KMS-11 (cell line): ENCODE measurements around the gene LIAS.

ENCODE experiments used
- H2AFZ ChIP-seq: fragments of 200-600 bp; sonication (generic); 2 replicates; pipeline ENCODE4 v1.6.1; 2016; ENCODE audit warnings: antibody characterized with exemption, mixed run types, low read depth
- H3K27ac ChIP-seq: fragments of 200-600 bp; sonication (generic); 2 replicates; pipeline ENCODE4 v1.6.1; 2016; ENCODE audit warnings: mild to moderate bottlenecking, mixed run types
- H3K27me3 ChIP-seq: fragments of 200-600 bp; sonication (generic); 2 replicates; pipeline ENCODE4 v1.6.1; 2017; ENCODE audit warnings: mild to moderate bottlenecking, low read depth, mixed run types, moderate library complexity; ENCODE audit not compliant: insufficient read depth
- H3K36me3 ChIP-seq: fragments of 200-600 bp; sonication (generic); 2 replicates; pipeline ENCODE4 v1.6.1; 2017; ENCODE audit warnings: mild to moderate bottlenecking, mixed run types; ENCODE audit not compliant: insufficient read depth
- H3K4me1 ChIP-seq: fragments of 200-600 bp; sonication (generic); 2 replicates; pipeline ENCODE4 v1.6.1; 2016; ENCODE audit warnings: mild to moderate bottlenecking, low read depth, mixed run types; ENCODE audit not compliant: poor library complexity, severe bottlenecking
- H3K4me2 ChIP-seq: fragments of 200-600 bp; sonication (generic); 2 replicates; pipeline ENCODE4 v1.7.0; 2016; ENCODE audit warnings: mild to moderate bottlenecking, mixed run types
- H3K4me3 ChIP-seq: fragments of 200-600 bp; sonication (generic); IDR thresholded peaks from 2 replicates; pipeline ENCODE4 v1.6.1; 2017; ENCODE audit warnings: low read depth, low read length, mixed read lengths; ENCODE audit not compliant: insufficient read depth
- H3K79me2 ChIP-seq: fragments of 200-600 bp; sonication (generic); 2 replicates; pipeline ENCODE4 v1.6.1; 2016; ENCODE audit warnings: low read depth, mixed run types; ENCODE audit not compliant: insufficient read depth
- H3K9ac ChIP-seq: fragments of 200-600 bp; sonication (generic); 2 replicates; pipeline ENCODE4 v1.6.1; 2016; ENCODE audit warnings: mild to moderate bottlenecking, mixed run types
- H4K20me1 ChIP-seq: fragments of 200-600 bp; sonication (generic); 2 replicates; pipeline ENCODE4 v1.6.1; 2016; ENCODE audit warnings: mild to moderate bottlenecking, mixed run types; ENCODE audit not compliant: insufficient read depth
- TF ChIP-seq, protein P1 (sequence below): fragments of 200-600 bp; sonication (generic); conservative IDR thresholded peaks from 2 replicates; pipeline ENCODE4 v1.6.1; 2017; ENCODE audit warnings: low read depth, mild to moderate bottlenecking, antibody characterized with exemption, low read length, moderate library complexity, mixed read lengths

Gene LIAS

DNA sequence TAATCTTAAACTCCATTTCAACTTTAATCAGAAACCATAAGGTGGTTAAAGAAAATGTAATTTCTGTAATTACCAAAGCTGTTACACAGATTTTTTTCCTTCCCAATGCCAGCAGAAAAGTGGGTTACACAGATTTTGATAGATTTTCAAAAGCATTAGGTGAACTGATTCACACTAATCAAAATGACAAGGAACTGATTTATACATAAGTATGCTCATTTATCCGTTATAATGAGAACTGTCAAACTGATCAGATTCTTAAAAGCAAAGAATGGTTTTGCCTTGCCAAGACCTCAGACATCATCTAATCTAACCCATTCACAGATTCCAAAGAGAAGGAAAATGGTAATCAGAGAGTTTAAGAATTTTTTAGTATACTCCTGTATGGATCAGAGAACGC, 63.2 kb downstream of the LIAS start:
- H3K4me1 ChIP-seq, result peaks cover 4% of the 10 kb centered on the region
- H3K9ac ChIP-seq, result no peak overlapping the region
- no peaks in the 10 kb centered on the region for H3K36me3 ChIP-seq
- TF ChIP-seq, protein P1, sequence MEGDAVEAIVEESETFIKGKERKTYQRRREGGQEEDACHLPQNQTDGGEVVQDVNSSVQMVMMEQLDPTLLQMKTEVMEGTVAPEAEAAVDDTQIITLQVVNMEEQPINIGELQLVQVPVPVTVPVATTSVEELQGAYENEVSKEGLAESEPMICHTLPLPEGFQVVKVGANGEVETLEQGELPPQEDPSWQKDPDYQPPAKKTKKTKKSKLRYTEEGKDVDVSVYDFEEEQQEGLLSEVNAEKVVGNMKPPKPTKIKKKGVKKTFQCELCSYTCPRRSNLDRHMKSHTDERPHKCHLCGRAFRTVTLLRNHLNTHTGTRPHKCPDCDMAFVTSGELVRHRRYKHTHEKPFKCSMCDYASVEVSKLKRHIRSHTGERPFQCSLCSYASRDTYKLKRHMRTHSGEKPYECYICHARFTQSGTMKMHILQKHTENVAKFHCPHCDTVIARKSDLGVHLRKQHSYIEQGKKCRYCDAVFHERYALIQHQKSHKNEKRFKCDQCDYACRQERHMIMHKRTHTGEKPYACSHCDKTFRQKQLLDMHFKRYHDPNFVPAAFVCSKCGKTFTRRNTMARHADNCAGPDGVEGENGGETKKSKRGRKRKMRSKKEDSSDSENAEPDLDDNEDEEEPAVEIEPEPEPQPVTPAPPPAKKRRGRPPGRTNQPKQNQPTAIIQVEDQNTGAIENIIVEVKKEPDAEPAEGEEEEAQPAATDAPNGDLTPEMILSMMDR, result no peak
- H3K27ac ChIP-seq, result no peak overlapping the region
- H3K4me2 ChIP-seq, result no peak overlapping the region
- H3K79me2 ChIP-seq, result 0 out of 2 replicates have a peak, but pooled peaks cover 5% of the 10 kb centered on the region
- no peaks in the 10 kb centered on the region for H3K27me3 ChIP-seq
- H2AFZ ChIP-seq, result no peak overlapping the region
- no peak overlapping the region for H3K4me3 ChIP-seq
- no peaks in the 10 kb centered on the region for H4K20me1 ChIP-seq

DNA sequence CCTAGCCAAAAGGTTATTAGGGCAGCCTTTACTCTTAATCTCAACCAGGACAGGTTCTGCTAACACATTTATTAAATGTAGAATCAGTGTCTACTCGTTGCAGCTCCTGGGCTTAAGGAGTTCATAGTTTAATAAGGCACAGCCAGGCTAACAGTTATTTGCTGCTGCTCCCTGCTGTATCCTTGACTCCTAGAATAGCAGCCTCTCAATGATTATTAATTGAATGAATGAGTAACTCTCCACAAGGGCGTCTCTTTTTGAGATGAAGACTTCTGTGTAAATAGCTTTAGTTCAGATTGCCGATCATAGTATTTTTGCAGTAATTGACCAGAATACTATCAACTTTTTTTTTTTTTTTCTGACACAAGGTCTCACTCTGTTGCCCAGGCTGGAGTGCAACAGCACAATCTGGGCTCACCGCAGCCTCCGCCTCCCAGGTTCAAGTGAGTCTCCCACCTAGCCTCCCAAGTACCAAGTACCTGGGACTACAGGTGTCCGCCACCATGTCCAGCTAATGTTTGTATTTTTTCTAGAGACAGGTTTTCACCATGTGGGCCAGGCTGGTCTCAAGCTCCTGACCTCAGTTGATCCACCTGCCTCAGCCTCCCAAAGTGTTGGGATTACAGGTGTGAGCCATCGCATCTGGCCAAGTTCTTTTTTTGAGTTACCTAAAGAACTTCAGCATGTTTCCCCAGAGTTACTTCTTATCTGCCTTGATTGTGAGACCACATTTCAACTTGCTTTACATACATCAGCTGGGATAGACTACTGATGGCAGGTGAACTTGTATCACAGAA, 65.5 kb downstream of the LIAS start:
- Histone ChIP-seq H4K20me1 (no peaks in the 10 kb centered on the region), H3K4me3 (no peak overlapping the region), H2AFZ (no peak overlapping the region), H3K27ac (no peak overlapping the region), H3K9ac (no peak overlapping the region), H3K36me3 (no peaks in the 10 kb centered on the region), H3K79me2 (0 out of 2 replicates have a peak, but pooled peaks cover 5% of the 10 kb centered on the region), H3K4me2 (no peak overlapping the region), H3K4me1 (peaks cover 4% of the 10 kb centered on the region), H3K27me3 (no peaks in the 10 kb centered on the region)
- TF ChIP-seq, protein P1, result no peak

DNA sequence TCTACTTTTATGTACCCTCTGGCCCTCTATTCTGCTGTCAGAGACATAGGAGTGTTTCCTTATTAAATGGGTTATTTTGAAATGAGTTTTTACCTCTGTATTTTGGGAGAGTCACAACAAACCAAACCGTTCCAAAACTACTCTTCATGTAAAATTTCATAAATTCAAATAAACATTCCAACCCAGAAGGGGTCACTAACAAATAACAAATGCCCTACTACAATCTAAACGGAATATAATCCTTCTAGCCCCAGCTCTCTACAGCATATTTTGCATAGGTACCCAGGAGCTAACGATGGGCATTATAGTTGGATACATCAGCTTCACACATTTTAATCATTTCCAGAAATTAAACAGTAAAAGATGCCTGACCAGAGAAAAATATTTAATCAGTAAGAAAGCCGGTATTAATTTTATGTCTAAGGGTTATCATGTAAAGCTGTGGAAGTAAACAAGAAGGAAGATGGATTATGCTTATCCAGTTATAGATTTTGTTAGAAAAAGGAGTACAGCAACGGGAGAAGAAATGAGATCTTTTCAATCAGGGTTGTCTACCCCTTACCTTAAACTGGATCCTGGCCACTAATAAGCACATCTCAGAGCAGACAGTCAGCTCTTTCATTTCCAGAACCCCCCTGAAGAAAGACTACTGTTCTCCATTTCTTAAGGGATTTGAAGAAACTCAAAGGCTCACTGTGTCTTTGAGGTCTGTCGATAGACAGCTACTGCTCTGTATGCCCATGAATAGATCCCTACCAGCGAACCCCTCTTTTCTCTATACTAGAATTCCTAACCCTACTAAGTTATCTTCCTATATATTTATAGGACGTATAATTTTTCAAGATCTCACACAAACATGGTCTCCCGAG, 67.2 kb downstream of the LIAS start:
- no peak overlapping the region for H3K4me3 ChIP-seq
- H3K9ac ChIP-seq, result peak overlapping the region; percentile 74; the same call in 1 of the 2 replicates
- H3K27me3 ChIP-seq, result no peaks in the 10 kb centered on the region
- no peaks in the 10 kb centered on the region for H4K20me1 ChIP-seq
- 0 out of 2 replicates have a peak, but pooled peaks cover 5% of the 10 kb centered on the region for H3K79me2 ChIP-seq
- peaks cover 4% of the 10 kb centered on the region for H3K4me1 ChIP-seq
- TF ChIP-seq, protein P1, result no peak
- H3K27ac ChIP-seq, result no peak overlapping the region
- no peaks in the 10 kb centered on the region for H3K36me3 ChIP-seq
- peak overlapping the region; percentile 83; the same call in 1 of the 2 replicates for H2AFZ ChIP-seq
- peak overlapping the region; percentile 79 for H3K4me2 ChIP-seq

DNA sequence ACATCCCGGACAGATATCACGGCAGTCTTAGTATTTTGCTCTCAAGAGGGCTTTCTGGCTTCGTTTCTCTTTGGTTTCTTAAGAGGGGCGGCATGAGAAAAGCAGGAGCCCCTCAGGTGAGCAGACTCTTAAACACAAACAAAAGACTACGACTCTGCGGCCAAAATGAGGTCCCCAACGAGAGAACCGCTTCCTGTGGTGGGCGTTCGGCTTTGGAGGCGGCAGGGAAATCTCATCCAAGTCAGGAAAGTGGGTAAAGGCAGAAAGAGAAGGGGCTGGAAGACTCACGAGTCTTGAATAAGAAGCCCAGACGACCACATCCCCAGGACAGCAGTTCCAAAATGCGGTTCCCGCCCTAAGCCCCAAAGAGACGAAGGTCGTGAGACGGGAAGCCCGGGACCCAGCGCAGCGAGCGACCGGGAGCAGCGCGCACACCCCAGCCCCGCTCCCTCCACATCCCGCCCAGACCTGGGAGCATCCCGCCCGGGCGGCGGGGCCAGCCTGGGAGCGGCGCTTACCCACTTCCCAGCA, 68.0 kb downstream of the LIAS start:
- 0 out of 2 replicates have a peak, but pooled peaks cover 5% of the 10 kb centered on the region for H3K79me2 ChIP-seq
- no peaks in the 10 kb centered on the region for H3K36me3 ChIP-seq
- peak overlapping the region; percentile 83 for H2AFZ ChIP-seq
- no peaks in the 10 kb centered on the region for H3K27me3 ChIP-seq
- peak overlapping the region; percentile 79 for H3K4me2 ChIP-seq
- peak overlapping the region; percentile 74 for H3K9ac ChIP-seq
- H3K4me1 ChIP-seq, result peaks cover 4% of the 10 kb centered on the region
- no peak overlapping the region; the same call in 1 of the 2 replicates for H3K27ac ChIP-seq
- H3K4me3 ChIP-seq, result peak overlapping the region; percentile 58
- TF ChIP-seq, protein P1, result no peak
- H4K20me1 ChIP-seq, result no peaks in the 10 kb centered on the region
